ENCODE results near the gene KRCC1. TPM values are rescaled to one million over a fixed set of nuclear protein-coding genes. Genes with fewer than 3 reads are reported as not detected.

Gene KRCC1
- polyA plus RNA-seq, 12 donors, result 33.2 to 47.6 (median 40.3) TPM; not detected in 1

DNA sequence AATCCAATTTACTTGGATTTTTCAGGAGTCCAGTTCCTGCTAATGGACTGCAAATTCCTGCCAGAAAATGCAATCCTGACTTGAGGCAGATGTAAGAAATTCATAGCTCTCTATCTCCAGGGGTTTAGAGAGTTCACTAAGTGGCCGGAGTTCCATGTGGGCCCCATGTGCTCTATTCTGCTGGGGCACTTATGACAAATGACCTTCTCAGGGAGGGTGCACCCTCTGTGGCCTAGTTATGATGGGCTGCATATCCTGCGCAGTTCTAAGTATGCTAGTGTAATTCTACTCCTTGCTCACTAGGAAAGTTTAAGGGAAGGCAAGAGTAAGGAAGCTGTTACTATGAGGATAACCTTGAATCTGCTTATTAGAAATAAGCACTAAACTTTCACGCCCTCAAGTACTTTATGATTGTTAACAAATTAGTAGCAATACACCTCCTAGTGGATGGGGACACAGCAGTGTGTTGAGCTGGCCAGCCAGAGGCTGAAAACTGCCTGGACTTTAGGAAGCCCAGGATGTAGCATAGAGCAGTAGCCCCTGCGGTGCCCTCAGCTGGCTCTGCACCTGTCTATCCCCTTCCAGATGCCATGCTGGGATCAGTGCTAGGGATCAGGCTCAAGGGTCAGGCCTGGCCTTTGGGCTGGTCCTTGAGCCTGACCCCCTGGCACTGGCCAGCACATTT is 26.5 kb upstream of the KRCC1 start:
- no peak for DNase-seq

DNA sequence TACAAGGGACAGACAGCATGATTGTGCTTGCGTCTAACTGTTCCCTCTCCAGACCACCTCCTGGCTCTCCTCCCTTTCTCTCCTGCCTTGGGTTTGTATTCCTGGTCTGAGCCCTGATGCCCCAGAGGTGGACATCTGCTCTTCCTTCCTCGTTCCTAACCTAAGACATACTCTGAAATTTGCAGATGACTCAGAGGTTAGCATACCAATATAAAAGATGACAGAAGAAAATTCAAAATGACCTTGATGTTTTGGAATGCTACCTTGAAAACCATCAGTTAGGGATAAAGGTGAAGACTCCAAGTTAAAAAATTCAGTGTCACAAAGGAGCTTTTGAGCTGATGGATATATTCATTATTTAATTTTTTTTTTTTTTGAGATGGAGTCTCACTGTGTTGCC is 25.0 kb upstream of the KRCC1 start:
- DNase-seq, result no peak

DNA sequence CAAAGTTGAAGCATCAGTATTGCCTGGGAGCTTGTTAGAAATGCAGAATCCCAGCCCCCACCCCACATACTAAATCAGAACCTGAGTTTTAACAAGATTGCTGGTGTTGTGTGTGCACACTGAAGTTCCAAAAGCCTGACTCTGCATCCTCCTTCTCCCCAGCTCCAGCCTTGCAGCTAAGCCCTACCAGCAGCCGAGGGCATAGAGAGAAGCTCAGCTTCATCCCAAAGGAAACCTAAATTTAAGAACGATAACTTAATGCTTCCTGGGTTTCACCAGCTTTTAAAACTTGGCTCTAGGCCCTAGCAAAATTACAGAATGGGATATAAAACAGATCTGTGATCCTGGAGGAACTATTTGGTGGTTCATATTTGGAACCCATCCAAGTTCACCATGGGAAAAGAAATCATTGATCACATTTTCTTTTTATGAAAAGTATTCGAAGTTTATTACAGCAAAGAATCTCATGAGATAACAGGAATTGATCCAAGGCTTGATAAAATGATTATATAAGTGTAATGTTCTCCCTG is 23.1 kb upstream of the KRCC1 start:
- DNase-seq, result no peak

DNA sequence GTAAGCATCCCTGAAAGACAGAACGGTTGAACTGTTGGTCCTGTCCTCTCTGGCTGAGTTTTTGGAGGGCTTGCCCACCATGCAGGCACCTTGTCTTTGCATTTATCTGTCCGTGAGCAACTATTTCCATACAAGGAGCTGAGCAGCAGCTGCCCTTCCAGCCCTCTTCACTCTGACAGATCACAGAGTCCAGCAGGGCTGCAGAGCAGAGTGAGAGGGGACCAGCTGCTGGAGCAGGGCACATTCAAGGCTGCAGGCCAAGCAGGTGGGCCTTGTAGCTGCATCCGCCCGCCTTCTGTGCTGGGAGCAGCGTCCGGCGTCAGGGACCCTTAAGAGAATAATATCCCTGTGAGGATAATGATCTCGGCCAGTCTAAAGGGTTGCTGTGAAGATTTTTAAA is 21.5 kb upstream of the KRCC1 start:
- peak; percentile 37 for DNase-seq

DNA sequence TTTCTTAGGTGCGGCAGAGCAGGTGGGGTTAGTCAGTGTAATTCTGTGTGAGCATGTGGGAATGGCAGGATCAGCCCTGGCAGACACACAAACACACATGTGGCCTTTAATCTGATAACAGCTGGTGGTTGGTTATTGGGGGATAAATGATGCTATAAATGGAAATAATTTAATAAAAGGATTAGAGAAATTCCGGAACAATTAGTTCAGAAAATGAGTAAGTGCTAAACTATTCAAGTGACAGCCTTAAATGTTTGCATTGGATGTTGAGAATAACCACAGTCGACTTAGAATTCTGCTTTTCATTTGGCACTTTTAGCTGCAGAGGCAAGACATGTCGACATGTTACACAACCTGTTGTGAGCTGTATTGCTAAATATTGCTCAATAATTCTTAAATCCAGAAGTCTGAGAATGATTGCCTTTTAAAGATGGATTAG is 19.3 kb upstream of the KRCC1 start:
- no peak for DNase-seq

DNA sequence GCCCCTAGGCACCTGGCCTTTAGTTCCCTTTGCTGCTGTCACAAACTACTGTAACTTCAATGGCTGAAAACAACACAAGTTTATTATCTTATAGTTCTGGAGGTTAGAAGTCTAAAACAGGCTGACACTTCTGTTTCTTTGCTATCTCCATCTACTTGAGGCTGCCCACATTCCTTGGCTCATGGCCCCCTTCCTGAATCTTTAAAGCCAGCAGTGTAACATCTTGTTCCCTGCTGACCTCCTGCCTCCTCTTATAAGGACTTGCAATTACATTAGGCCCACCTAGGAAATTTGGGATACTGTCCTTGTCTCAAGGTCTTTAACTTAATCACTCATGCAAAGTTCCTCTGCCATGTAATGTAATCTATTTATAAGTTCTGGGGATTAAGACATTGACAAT is 18.6 kb upstream of the KRCC1 start:
- DNase-seq, result no peak

DNA sequence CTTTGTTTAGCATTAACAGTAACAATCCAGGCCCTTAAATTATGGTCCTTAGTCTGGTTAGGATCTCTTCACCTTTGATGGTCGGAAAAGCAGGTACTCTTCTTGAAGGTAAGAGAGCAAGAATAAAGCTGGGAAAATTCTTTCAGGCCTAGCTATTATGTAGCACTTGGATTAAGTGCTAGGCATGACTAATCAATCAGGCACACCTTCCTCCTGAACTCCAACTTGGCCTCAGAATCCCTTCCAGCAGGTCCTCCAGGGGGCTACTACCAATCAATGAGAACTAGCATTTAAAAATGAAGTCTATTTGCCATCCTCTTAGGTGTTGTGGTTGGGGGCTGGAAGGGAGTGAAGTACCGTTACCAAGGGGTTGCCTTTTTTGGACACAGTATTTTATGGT is 15.8 kb upstream of the KRCC1 start:
- DNase-seq, result no peak

DNA sequence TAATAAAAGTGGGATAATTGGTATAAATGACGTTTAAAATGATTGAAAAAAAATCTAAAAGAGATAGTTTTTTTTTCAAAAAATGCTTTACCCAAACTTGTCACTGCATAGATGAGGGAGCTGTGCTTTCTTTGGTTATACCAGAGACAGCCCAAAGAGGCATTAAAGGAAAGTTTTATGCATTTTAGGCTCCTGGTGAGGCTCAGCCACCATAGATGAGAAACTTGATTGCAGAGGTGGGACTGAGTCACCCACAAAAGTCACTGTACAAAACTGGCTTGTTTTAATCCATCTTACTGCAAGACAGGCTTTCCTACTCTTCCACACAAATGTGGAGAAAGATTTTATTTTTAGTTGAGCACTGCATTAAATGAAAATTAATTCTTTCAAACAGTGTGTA is 14.5 kb upstream of the KRCC1 start:
- no peak for DNase-seq

DNA sequence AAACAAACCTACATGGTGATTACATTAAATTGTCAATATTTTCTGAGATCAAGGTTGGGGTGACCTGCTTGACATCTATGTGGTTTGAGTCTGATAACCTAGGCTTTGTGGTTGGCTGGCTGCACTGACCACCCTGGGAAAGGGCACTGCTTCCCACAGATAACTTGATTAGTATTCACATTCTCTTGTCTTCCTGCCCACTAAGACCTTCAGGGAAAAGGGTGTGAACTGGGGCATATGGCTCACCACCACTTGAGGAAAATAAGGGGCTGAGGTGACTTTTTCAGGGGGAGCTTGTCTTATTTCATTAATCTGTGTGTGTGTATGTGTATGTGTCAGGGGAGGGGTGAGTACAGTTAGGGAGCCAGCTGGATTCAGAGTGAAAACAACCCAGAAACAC is 13.5 kb upstream of the KRCC1 start:
- no peak for DNase-seq

DNA sequence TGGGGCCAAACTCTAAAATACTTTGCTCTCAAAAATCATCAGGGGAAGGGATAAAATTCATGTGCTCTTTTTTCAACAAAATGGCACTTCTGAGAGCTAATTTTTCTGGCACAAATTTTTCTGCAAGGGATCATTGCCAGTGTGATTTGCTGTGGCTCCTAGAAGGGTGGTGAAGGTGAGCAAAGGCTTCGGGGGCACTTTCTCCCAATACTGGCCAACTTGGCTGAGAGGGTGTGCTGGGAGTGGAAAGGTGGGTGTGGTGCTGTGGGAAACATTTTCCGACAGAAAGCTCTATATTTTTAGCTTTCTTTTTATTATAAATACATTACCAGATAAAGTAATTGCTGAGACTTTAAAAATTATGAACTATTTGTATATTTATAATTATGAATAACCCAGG is 12.5 kb upstream of the KRCC1 start:
- no peak for DNase-seq

DNA sequence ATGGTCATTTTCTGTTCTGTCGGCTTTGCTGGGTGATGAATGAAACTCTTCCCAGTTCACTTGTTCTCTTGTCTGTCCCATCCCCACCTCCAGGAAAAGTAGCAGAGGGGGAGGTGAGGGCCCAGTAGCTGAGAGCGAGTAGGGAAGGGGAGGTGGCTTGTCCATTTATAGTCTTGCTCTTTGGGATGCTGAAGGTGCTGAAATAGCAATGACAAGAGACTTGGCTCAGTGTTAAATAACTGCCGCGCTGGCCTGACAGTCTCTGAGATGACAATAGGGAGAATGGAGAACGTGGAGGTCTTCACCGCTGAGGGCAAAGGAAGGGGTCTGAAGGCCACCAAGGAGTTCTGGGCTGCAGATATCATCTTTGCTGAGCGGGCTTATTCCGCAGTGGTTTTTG is 12.0 kb upstream of the KRCC1 start, which contains the start of gene SMYD1:
TSS of gene SMYD1 (plus strand) at position 228 of the 400 bp plus-strand sequence. CDS start at position 268, 40 bp downstream.
- no peak for DNase-seq

DNA sequence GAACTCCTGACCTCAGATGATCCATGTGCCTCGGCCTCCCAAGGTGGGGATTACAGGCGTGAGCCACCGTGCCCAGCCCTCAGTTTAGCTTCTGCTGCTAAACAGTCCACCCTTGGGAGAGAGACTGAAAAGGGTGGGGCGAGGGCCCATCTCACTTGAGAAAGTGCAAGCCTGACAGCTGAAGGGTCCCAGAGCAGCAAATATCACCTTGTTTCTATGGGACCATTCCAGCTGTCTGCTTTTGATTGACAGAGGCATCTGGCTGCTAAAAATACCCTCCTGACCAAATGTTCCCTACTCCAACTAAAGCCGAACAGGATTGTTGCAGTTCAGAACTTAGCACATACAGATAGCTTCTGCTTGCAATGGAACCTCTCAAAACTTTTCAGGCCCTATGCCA is 11.6 kb upstream of the KRCC1 start:
- DNase-seq, result peak; percentile 46

DNA sequence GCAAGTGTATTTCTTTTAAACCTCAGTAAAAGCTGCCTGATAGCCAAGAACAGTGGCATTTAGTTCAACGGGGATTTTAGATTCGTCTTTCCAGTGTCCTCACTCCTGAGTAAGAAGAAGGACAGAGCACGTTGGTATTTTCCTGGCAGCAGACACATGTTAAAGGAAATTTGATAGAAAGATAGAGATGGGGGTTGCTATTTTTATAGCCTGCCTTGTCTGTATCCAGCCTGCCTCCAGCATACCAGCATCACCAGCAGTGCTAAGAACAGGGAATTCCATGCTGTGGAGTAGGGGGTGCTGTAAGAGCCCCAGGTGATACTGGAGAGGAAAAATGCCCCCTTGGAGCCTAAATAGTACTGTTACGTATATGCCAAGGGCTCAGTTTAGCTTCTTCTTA is 11.0 kb upstream of the KRCC1 start:
- DNase-seq, result no peak

DNA sequence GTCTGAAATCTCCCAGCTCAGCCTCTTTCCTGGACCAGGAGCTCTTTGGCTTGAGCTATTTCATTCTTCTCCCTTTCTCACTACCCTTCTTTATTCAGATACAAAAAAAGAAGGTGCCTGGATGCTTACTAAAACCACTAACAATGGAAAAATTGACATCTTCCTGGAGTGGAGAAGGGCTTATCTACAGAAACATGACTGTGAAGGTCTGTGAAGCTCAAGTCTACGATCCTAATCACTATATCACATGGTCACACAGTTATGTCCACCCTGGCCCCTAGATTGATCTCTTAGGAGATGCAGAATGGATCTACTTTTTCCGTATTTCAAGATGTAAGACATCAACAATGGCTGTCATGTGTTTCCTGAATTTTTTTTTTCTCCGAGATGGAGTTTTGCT is 5.7 kb upstream of the KRCC1 start:
- DNase-seq, result no peak

DNA sequence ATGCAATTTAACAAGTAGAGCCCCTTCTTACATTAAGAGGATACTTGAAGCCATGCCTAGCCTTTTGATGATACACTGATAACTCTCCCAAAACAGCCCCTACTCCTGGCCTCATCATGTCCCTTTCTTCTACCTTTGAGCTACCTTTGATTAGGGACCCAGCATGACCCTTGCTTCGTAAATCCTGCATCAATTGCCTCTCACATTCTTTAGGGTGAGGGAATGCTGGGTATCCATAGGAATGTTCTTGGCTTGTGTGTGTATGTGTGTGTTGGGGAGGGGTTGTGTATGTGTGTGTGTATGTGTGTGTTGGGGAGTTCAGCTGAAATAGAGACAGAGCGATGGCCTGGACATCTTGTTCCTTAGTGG is 5.3 kb upstream of the KRCC1 start:
- DNase-seq, result no peak

DNA sequence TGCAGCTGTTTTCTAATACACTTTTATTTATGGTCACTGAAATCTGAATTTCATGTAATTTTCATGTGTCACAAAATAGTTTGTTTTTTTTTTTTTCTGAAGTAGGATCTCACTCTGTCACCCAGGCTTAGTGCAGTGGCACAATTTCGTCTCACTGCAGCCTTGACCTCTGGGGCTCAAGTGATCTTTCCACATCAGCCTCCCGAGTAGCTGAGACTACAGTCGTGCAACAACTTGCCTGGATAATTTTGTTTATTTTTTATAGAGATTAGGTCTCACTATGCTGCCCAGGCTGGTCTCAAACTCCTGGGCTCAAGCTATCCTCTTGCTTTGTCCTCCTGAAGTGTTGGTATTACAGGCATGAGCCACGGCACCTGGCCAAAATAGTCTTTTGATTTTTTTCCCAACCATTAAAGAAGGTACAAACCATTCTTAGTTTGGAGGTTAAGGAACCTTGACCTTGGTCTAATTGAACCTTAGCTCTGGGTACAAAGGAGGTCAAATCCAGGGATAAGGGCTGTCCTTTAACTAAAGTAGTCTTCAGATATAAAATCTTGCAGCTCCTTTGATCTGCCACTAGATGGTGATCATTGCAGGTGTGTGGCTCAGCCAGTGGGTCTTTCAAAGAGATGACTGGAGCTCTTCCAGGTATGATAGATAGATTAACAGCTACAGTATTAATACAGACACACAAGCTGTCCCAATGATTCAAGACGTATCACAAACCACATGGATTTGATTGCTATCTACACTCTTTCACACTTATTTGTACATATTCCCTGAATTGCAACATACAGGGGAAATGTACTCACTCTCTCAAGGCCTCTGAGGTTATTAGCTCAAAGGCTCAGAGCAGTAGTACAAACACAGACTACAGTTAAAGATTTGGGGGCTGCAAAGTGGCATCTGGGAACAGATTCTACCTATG is 4.7 kb upstream of the KRCC1 start:
- no peak for DNase-seq

DNA sequence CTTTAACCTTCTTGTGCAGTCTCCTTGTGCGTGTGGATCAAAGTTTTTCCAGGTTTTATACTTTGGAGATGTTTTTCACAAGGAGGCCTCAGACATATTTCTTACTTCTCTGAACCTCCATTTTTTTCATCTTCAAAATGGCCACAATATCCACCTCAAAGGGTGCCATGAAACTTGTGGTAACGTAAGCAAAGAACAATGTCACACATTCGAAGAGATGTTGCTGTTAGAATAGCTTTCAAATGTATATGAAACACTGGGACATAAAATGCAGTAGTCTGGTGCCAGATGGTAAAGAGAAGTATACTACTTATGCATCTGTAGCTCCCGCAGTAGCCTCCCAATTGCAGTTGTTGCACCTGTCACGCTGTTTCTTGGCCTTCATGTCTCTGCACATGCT is 2.6 kb upstream of the KRCC1 start:
- DNase-seq, result no peak

DNA sequence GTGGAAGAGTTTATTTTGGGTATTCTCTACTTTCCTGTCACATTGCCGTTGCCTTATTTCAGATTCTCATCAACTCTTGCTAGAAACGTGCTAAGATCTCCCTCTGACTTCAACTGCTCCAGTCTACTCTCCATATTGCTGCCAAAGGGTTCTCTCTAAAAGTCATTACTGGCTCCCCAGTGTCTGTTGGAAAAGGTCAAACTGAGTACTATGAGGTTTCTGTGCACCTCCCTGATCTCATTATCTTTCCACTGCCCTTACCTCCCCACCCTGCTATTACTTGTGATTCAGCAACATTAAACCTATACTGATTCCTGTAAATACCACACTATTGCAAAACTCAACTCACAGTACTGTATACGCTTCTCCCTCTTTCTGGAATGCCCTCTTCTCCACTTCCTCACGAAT is 1.9 kb upstream of the KRCC1 start:
- no peak for DNase-seq

DNA sequence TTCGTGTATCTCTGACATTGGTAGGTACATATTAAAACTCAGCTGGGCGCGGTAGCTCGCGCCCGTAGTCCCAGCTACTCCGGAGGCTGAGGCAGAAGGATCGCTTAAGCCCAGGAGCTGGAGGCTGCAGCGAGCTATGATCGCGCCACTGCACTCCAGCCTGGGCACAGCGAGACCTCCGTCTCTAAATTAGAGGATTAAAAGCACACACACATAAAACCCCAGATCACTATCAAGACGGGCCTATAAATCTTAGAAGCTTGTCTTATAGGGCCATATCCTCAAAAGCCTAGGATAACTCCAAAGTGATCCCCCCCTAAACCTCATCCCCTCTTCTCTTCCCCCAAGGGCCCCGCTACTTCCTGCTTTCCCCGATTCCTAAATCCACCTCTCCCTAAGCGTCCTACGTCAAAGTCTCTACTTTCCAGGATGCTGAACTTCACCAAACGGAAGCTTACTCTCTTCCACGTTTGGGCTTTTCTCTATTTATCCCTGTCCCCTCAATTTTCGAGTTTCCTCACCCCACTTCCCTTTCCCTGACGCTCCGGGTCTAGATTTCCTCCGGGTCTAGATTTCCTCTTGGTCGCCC is 707 bp downstream of the KRCC1 start:
- DNase-seq, result peak; percentile 53

DNA sequence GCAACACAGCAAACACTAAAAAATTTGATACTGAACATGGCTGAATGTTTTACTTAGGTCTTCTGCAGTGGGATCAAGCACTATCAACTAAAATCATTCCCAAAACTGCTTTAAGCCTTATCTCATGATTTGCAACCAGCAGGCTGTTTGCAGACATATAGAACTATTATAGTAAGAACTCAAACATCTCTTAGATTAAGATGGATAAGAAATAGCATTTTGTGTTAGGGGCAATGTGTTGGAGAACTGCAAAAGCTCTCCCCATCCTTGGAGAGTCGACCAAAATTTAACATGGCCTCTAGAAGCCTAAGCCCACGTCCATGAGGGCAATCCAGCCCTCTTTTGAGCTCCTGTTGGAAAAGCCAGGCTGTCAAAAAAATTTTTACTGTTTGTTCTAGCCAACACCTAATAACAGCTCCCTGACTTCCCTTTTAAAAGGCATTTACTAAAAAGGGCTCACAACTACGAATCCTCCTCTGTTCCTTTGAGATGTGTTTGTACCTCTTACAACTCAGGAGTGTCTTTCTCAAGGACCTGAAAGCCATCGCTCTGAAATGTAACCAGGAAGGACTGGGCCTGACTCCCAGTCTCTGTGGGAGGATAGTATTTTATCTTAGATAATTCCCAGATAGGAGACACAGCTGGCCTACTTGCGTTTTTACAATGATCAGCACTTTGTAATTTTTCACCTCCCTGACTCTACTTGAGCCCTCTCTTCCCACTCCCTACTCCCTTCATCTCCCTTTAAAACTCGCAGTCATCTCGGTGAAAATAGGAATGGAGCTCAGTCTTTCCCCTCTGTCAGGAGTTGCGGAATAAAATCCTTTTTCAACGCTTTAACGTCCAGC is 1.4 kb downstream of the KRCC1 start:
- no peak for DNase-seq

DNA sequence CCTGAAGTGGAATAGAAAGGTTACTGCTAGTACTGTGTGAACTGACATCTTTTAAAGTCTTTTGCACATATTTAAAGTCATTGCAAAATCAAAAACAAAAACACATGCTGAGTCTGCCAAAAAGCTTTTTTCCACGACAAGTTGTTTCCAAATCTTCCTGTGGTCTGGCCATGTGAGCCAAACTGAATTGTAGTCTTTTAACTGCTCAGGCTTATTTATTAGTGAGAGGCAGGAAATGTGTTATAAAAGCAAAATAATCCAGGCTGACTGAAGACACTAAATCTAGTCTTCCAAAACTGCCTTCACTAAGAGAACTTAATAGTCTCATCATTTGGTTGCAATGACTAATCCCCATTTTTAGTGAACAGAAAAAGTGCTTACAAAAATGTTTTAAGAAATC is 2.3 kb downstream of the KRCC1 start:
- peak; percentile 48 for DNase-seq

DNA sequence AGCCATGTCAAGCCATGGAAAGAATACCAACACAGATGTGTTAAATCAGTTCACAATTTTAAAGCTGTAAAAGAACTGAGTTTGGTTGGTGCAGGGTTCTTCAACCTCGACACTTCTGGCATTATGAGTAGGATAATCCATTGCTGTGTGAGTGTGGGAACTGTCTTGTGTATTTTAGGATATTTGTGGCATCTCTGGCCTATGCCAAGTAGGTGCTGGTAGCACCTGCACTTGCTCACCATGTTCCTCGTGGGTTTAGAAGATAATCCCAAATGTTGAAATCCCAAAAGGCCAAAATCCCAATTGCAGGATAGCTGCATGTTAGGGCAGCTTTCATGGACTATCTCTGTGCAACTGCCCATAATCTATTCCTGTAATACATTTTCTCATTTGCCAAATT is 3.8 kb downstream of the KRCC1 start:
- DNase-seq, result no peak

Measured in muscle of arm (tissue), 12 donors.